HEK293 (cell line): ENCODE results near the gene BTF3.

Experiments
- CTCF ChIA-PET: fragments of 350-600 bp; formaldehyde crosslinking; extraction: SDS; loops from one replicate; lab custom pipeline; 2021; ENCODE audit warnings: antibody characterized with exemption; lab: Yijun Ruan, JAX
- POLR2A ChIA-PET: fragments of 300-600 bp; formaldehyde crosslinking; extraction: SDS; loops from one replicate; lab custom pipeline; 2020; ENCODE audit warnings: antibody characterized with exemption, inconsistent platforms; lab: Yijun Ruan, JAX
- H3K27ac ChIP-seq: fragments of 200-500 bp; sonication (Bioruptor generic); 2 replicates; pipeline ENCODE4 v1.5.1; 2014; ENCODE audit warnings: low read depth, low read length, control low read depth, inconsistent platforms; ENCODE audit errors: extremely low read depth
- H3K36me3 ChIP-seq, 2 experiments: fragments of 200-500 bp in 1 of 2; sonication (Bioruptor generic) in 1 of 2; 1 replicate in 1 of 2; 2 replicates in 1 of 2; pipeline ENCODE4 v1.5.1; 2014 to 2017; ENCODE audit warnings: inconsistent platforms in 2 of 2, low read length in 2 of 2; ENCODE audit not compliant: control insufficient read depth in 2 of 2, insufficient read depth in 1 of 2
- H3K4me1 ChIP-seq: fragments of 200-500 bp; sonication (Bioruptor generic); 2 replicates; pipeline ENCODE4 v1.5.1; 2014; ENCODE audit warnings: mild to moderate bottlenecking, low read length, inconsistent platforms; ENCODE audit not compliant: control insufficient read depth, insufficient read depth
- H3K4me3 ChIP-seq: 2 replicates; pipeline ENCODE4 v1.5.1; 2011; ENCODE audit warnings: low read depth, mild to moderate bottlenecking, control low read depth, low read length, moderate library complexity
- H3K9me3 ChIP-seq: fragments of 200-500 bp; sonication (Bioruptor generic); 2 replicates; pipeline ENCODE4 v1.5.1; 2014; ENCODE audit warnings: low read depth, low read length, inconsistent platforms; ENCODE audit not compliant: control insufficient read depth, insufficient read depth
- HOXA7 ChIP-seq: sonication (generic); formaldehyde crosslinking; IDR thresholded peaks from 2 replicates; pipeline ENCODE4 v1.8.1; 2022; ENCODE audit warnings: missing genetic modification reagents, borderline replicate concordance
- KLF10 ChIP-seq: fragments of 450-650 bp; IDR thresholded peaks from 2 replicates; pipeline ENCODE4 v1.5.1; 2018; ENCODE audit warnings: missing biosample characterization, mild to moderate bottlenecking, missing genetic modification characterization
- MEIS1 ChIP-seq: sonication (generic); formaldehyde crosslinking; IDR thresholded peaks from 2 replicates; pipeline ENCODE4 v1.8.1; 2022; ENCODE audit warnings: missing genetic modification reagents, mild to moderate bottlenecking, borderline replicate concordance
- PRDM10 ChIP-seq: fragments of 450-650 bp; formaldehyde crosslinking; IDR thresholded peaks from 2 replicates; pipeline ENCODE4 v1.5.1; 2016; ENCODE audit warnings: missing biosample characterization, missing genetic modification characterization
- RBAK ChIP-seq: fragments of 450-650 bp; formaldehyde crosslinking; IDR thresholded peaks from 2 replicates; pipeline ENCODE4 v1.5.1; 2016; ENCODE audit warnings: missing biosample characterization, missing genetic modification characterization
- REPIN1 ChIP-seq: fragments of 450-650 bp; formaldehyde crosslinking; IDR thresholded peaks from 2 replicates; pipeline ENCODE4 v1.5.1; 2017; ENCODE audit warnings: missing biosample characterization, missing genetic modification characterization, low read depth
- SETDB1 ChIP-seq: IDR thresholded peaks from one replicate; pipeline ENCODE4 v1.6.1; 2017; ENCODE audit warnings: mild to moderate bottlenecking, low read length, moderate library complexity, mixed read lengths; ENCODE audit not compliant: insufficient read length
- WT1 ChIP-seq: fragments of 450-650 bp; formaldehyde crosslinking; IDR thresholded peaks from 2 replicates; pipeline ENCODE4 v1.5.1; 2016; ENCODE audit warnings: missing biosample characterization, missing genetic modification characterization
- ZBTB17 ChIP-seq: fragments of 450-650 bp; formaldehyde crosslinking; IDR thresholded peaks from 2 replicates; pipeline ENCODE4 v1.5.1; 2016; ENCODE audit warnings: missing biosample characterization, missing genetic modification characterization
- ZBTB21 ChIP-seq: fragments of 450-650 bp; formaldehyde crosslinking; IDR thresholded peaks from 2 replicates; pipeline ENCODE4 v1.5.1; 2017; ENCODE audit warnings: missing biosample characterization, missing genetic modification characterization
- ZNF114 ChIP-seq: fragments of 450-650 bp; formaldehyde crosslinking; IDR thresholded peaks from 2 replicates; pipeline ENCODE4 v1.5.0; 2017; ENCODE audit warnings: missing biosample characterization, missing genetic modification characterization
- ZNF133 ChIP-seq: fragments of 450-650 bp; formaldehyde crosslinking; IDR thresholded peaks from 2 replicates; pipeline ENCODE4 v1.5.1; 2016; ENCODE audit warnings: missing biosample characterization, missing genetic modification characterization
- ZNF266 ChIP-seq: fragments of 450-650 bp; formaldehyde crosslinking; IDR thresholded peaks from 2 replicates; pipeline ENCODE4 v1.5.1; 2016; ENCODE audit warnings: missing biosample characterization, missing genetic modification characterization, low read depth
- ZNF324 ChIP-seq: fragments of 450-650 bp; formaldehyde crosslinking; IDR thresholded peaks from 2 replicates; pipeline ENCODE4 v1.5.1; 2016; ENCODE audit warnings: missing biosample characterization, missing genetic modification characterization
- ZNF350 ChIP-seq: fragments of 450-650 bp; formaldehyde crosslinking; IDR thresholded peaks from 2 replicates; pipeline ENCODE4 v1.5.0; 2017; ENCODE audit warnings: missing biosample characterization, mild to moderate bottlenecking, missing genetic modification characterization
- ZNF354C ChIP-seq: fragments of 450-650 bp; formaldehyde crosslinking; IDR thresholded peaks from 2 replicates; pipeline ENCODE4 v1.5.1; 2016; ENCODE audit warnings: missing biosample characterization, missing genetic modification characterization, low read depth, borderline replicate concordance
- ZNF48 ChIP-seq: fragments of 450-650 bp; formaldehyde crosslinking; IDR thresholded peaks from 2 replicates; pipeline ENCODE4 v1.5.1; 2016; ENCODE audit warnings: missing biosample characterization, missing genetic modification characterization
- ZNF600 ChIP-seq: fragments of 450-650 bp; formaldehyde crosslinking; IDR thresholded peaks from 2 replicates; pipeline ENCODE4 v1.5.1; 2016; ENCODE audit warnings: missing biosample characterization, missing genetic modification characterization
- ZNF792 ChIP-seq: fragments of 450-650 bp; formaldehyde crosslinking; IDR thresholded peaks from 2 replicates; pipeline ENCODE4 v1.5.1; 2016; ENCODE audit warnings: missing biosample characterization, missing genetic modification characterization
- ZNF843 ChIP-seq: fragments of 450-650 bp; formaldehyde crosslinking; IDR thresholded peaks from 2 replicates; pipeline ENCODE4 v1.5.1; 2016; ENCODE audit warnings: missing biosample characterization, missing genetic modification characterization
- TF ChIP-seq, protein P1 (sequence below): fragments of 450-650 bp; formaldehyde crosslinking; IDR thresholded peaks from 2 replicates; pipeline ENCODE4 v1.5.1; 2016; ENCODE audit warnings: missing biosample characterization, missing genetic modification characterization

The BTF3 gene

GRCh38 chr5:73544429-73545402, 46.5 kb downstream of the BTF3 start:
- Histone ChIP-seq H3K27ac (no peak overlapping the region), H3K36me3 (no peaks in the 10 kb centered on the region), H3K9me3 (no peaks in the 10 kb centered on the region), H3K4me1 (no peaks in the 10 kb centered on the region), H3K4me3 (no peak overlapping the region)
- CTCF ChIA-PET = interaction anchor here (0.6 to 1.1 kb wide), 2 partner anchors 25 to 47 kb away, joined by 3 to 4 read pairs; no protein-coding TSS in a partner anchor
- TF ChIP-seq PRDM10 (tag by site-specific recombination) = peak; percentile 51; the same call in 1 of the 2 replicates
- no peak for TF ChIP-seq MEIS1
- TF ChIP-seq ZNF350 (tag by site-specific recombination) = no peak
- peak; percentile 63 for TF ChIP-seq ZBTB17 (tag by site-specific recombination)
- POLR2A ChIA-PET = interaction anchor here (0.7 kb wide), 1 partner anchor 1408 kb away, joined by 3 read pairs; no protein-coding TSS in a partner anchor

- Histone ChIP-seq H3K4me1 (no peaks in the 10 kb centered on the region), H3K9me3 (no peaks in the 10 kb centered on the region), H3K4me3 (no peak overlapping the region), H3K27ac (no peak overlapping the region), H3K36me3 (no peaks in the 10 kb centered on the region)
- TF ChIP-seq ZNF133 (no peak), ZNF600 (no peak), ZNF48 (tag by site-specific recombination) (no peak), ZNF843 (no peak), ZNF324 (tag by site-specific recombination) (no peak), ZBTB21 (tag by site-specific recombination) (no peak), SETDB1 (no peak), REPIN1 (tag by site-specific recombination) (no peak), ZNF266 (tag by site-specific recombination) (no peak), ZNF114 (tag by site-specific recombination) (no peak), ZNF792 (tag by site-specific recombination) (no peak), WT1 (tag by site-specific recombination) (no peak)
- POLR2A ChIA-PET = no interaction called here
- CTCF ChIA-PET = no interaction called here
Measured at GRCh38 chr5:73545403-73545779, 47.1 kb downstream of the BTF3 start.

GRCh38 chr5:73550016-73550415, 51.8 kb downstream of the BTF3 start:
- Histone ChIP-seq H3K4me1 (no peaks in the 10 kb centered on the region), H3K36me3 (peaks cover 20 to 29% of the 10 kb centered on the region in 2 experiments), H3K4me3 (no peak overlapping the region), H3K9me3 (no peaks in the 10 kb centered on the region), H3K27ac (no peak overlapping the region)
- CTCF ChIA-PET = interaction anchor here (0.7 to 1.4 kb wide), 2 partner anchors 11 to 13 kb away, joined by 3 to 4 read pairs; no protein-coding TSS in a partner anchor
- TF ChIP-seq RBAK (tag by site-specific recombination) (no peak), ZNF354C (tag by site-specific recombination) (no peak), KLF10 (tag by site-specific recombination) (no peak), HOXA7 (no peak)
- TF ChIP-seq, protein P1, sequence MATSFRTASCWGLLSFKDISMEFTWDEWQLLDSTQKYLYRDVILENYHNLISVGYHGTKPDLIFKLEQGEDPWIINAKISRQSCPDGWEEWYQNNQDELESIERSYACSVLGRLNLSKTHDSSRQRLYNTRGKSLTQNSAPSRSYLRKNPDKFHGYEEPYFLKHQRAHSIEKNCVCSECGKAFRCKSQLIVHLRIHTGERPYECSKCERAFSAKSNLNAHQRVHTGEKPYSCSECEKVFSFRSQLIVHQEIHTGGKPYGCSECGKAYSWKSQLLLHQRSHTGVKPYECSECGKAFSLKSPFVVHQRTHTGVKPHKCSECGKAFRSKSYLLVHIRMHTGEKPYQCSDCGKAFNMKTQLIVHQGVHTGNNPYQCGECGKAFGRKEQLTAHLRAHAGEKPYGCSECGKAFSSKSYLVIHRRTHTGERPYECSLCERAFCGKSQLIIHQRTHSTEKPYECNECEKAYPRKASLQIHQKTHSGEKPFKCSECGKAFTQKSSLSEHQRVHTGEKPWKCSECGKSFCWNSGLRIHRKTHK (tag by site-specific recombination) = no peak
- POLR2A ChIA-PET = no interaction called here
